Liver (tissue), 9 donors: ENCODE measurements around the gene TEX264. TPM values are rescaled to one million over a fixed set of nuclear protein-coding genes. Genes with fewer than 3 reads are reported as not detected.

Experiments
- DNase-seq: peaks from one replicate; pipeline ENCODE4 v3.0.0-alpha.2; 2017; ENCODE audit warnings: low spot score
- H3K27ac ChIP-seq, 2 donors: one replicate each; pipeline ENCODE4 v1.7.0; 2013; ENCODE audit warnings: inconsistent platforms in 2 of 2, low read length in 2 of 2, control low read depth in 1 of 2, low read depth in 1 of 2, mild to moderate bottlenecking in 1 of 2
- H3K27me3 ChIP-seq, 4 donors: one replicate each; pipeline versions ENCODE4 v1.6.1 to v1.7.0; 2013; ENCODE audit warnings: low read length in 3 of 4, inconsistent platforms in 1 of 4, mild to moderate bottlenecking in 1 of 4, moderate library complexity in 1 of 4; ENCODE audit not compliant: control insufficient read depth in 4 of 4, insufficient read depth in 4 of 4
- H3K36me3 ChIP-seq, 4 donors: one replicate each; pipeline versions ENCODE4 v1.6.1 to v1.7.0; 2013; ENCODE audit warnings: low read length in 3 of 4, mild to moderate bottlenecking in 3 of 4, low read depth in 1 of 4, moderate library complexity in 1 of 4; ENCODE audit not compliant: control insufficient read depth in 4 of 4, insufficient read depth in 3 of 4
- H3K4me1 ChIP-seq, 4 donors: one replicate each; pipeline versions ENCODE4 v1.6.1 to v1.7.0; 2013; ENCODE audit warnings: low read length in 3 of 4, mild to moderate bottlenecking in 3 of 4, moderate library complexity in 1 of 4; ENCODE audit not compliant: control insufficient read depth in 4 of 4, insufficient read depth in 4 of 4
- H3K4me3 ChIP-seq, 3 donors: one replicate each; pipeline versions ENCODE4 v1.6.1 to v1.7.0; 2013; ENCODE audit warnings: low read length in 3 of 3, control low read depth in 1 of 3, low read depth in 1 of 3, mild to moderate bottlenecking in 1 of 3
- H3K9ac ChIP-seq, 2 donors: one replicate each; pipeline ENCODE4 v1.7.0; 2013; ENCODE audit warnings: low read length in 2 of 2, mild to moderate bottlenecking in 2 of 2, moderate library complexity in 2 of 2, control low read depth in 1 of 2, low read depth in 1 of 2
- H3K9me3 ChIP-seq, 4 donors: one replicate each; pipeline versions ENCODE4 v1.6.1 to v1.7.0; 2013; ENCODE audit warnings: low read length in 3 of 4; ENCODE audit not compliant: control insufficient read depth in 4 of 4
- FOXA1 ChIP-seq: IDR thresholded peaks from 2 replicates; pipeline ENCODE4 v1.6.1; 2016; ENCODE audit warnings: antibody characterized with exemption
- FOXA2 ChIP-seq: IDR thresholded peaks from 2 replicates; pipeline ENCODE4 v1.6.1; 2016; ENCODE audit warnings: antibody characterized with exemption
- GABPA ChIP-seq, 2 donors: IDR thresholded peaks in 1 of 2; conservative IDR thresholded peaks in 1 of 2; 2 replicates each; pipeline ENCODE4 v1.6.1; 2016; ENCODE audit warnings: antibody characterized with exemption in 2 of 2, mild to moderate bottlenecking in 1 of 2, moderate library complexity in 1 of 2
- HNF4A ChIP-seq, 2 donors: conservative IDR thresholded peaks; 2 replicates each; pipeline ENCODE4 v1.6.1; 2016; ENCODE audit warnings: antibody characterized with exemption in 2 of 2, mild to moderate bottlenecking in 2 of 2
- HNF4G ChIP-seq: IDR thresholded peaks from 2 replicates; pipeline ENCODE4 v1.6.1; 2016; ENCODE audit warnings: antibody characterized with exemption
- RAD21 ChIP-seq, 2 donors: IDR thresholded peaks; 2 replicates each; pipeline ENCODE4 v1.6.1; 2016; ENCODE audit warnings: antibody characterized with exemption in 2 of 2, mild to moderate bottlenecking in 2 of 2
- RXRA ChIP-seq, 2 donors: IDR thresholded peaks; 2 replicates each; pipeline ENCODE4 v1.6.1; 2017 to 2018; ENCODE audit warnings: antibody characterized with exemption in 2 of 2, mild to moderate bottlenecking in 1 of 2
- SP1 ChIP-seq: IDR thresholded peaks from 2 replicates; pipeline ENCODE4 v1.6.1; 2018; ENCODE audit warnings: antibody characterized with exemption, mild to moderate bottlenecking
- TAF1 ChIP-seq: conservative IDR thresholded peaks from 2 replicates; pipeline ENCODE4 v1.6.1; 2016; ENCODE audit warnings: antibody characterized with exemption, mild to moderate bottlenecking
- YY1 ChIP-seq: IDR thresholded peaks from 2 replicates; pipeline ENCODE4 v1.6.1; 2016; ENCODE audit warnings: antibody characterized with exemption, mild to moderate bottlenecking
- WGBS: extraction: QIAGEN DNeasy Blood & Tissue Kit; methylation state at CpG from one replicate; pipeline ENCODE4 v1.1.7; 2013; 5-methylcytosine and 5-hydroxymethylcytosine counted together
- polyA plus RNA-seq, 2 donors: library from polyadenylated mRNA; stranded (reverse) in 1 of 2; unstranded in 1 of 2; fragments of 200-250 nt in 1 of 2; fragments of >200 nt in 1 of 2; fragmentation: Nextera tagmentation in 1 of 2; extraction: Ambion mirVana in 1 of 2; gene quantifications; one replicate each; pipeline versions ENCODE4 v1.2.1 to v1.2.3, GENCODE V29; 2013 to 2015
- total RNA-seq, 2 donors: library from RNA; depleted of rRNA; stranded (reverse); fragments of >200 nt; gene quantifications; one replicate each; pipeline ENCODE4 v1.2.3, GENCODE V29; 2014
- TF ChIP-seq, protein P1 (sequence below): IDR thresholded peaks from 2 replicates; pipeline ENCODE4 v1.6.1; 2016; ENCODE audit warnings: antibody characterized with exemption
- TF ChIP-seq, protein P2 (sequence below): fragments of 150-350 bp; IDR thresholded peaks from 2 replicates; pipeline ENCODE4 v1.5.1; 2017; ENCODE audit warnings: improper control_type of control experiment, low read depth, low read length; ENCODE audit not compliant: missing input control
- TF ChIP-seq, protein P3 (sequence below): IDR thresholded peaks from 2 replicates; pipeline ENCODE4 v1.6.1; 2016; ENCODE audit warnings: antibody characterized with exemption
- TF ChIP-seq, protein P4 (sequence below): IDR thresholded peaks from 2 replicates; pipeline ENCODE4 v1.6.1; 2016; ENCODE audit warnings: antibody characterized with exemption, mild to moderate bottlenecking
- donor health status: healthy.
- donor health status: healthy.
- donor health status: healthy.
- donor health status: healthy.
- donor health status: healthy.

The TEX264 gene
- total and polyA plus RNA-seq, 4 donors = 21.2 to 48.4 (median 35.6) TPM

DNA sequence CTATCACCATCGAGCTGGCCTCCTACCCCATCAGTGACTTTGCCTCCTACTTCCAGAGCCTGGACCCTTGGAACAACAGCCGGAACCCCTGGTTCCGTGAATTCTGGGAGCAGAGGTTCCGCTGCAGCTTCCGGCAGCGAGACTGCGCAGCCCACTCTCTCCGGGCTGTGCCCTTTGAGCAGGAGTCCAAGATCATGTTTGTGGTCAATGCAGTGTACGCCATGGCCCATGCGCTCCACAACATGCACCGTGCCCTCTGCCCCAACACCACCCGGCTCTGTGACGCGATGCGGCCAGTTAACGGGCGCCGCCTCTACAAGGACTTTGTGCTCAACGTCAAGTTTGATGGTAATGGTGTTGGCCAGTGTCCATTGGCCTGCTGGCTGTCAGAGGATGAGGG lies 41.9 kb downstream of the TEX264 start:
- Histone ChIP-seq H3K4me1 (no peaks in the 10 kb centered on the region), H3K36me3 (no peaks in the 10 kb centered on the region), H3K4me3 (no peak overlapping the region), H3K27me3 (no peaks in the 10 kb centered on the region), H3K9me3 (no peaks in the 10 kb centered on the region), H3K27ac (no peak overlapping the region), H3K9ac (no peak overlapping the region)
- TF ChIP-seq, protein P1, sequence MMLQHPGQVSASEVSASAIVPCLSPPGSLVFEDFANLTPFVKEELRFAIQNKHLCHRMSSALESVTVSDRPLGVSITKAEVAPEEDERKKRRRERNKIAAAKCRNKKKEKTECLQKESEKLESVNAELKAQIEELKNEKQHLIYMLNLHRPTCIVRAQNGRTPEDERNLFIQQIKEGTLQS = no peak
- TF ChIP-seq RXRA (IDR thresholded peaks at IDR 0.05) (no peak), GABPA (IDR thresholded peaks at IDR 0.05 in 1 of 2, conservative IDR thresholded peaks at IDR 0.05 in 1 of 2) (no peak), RAD21 (IDR thresholded peaks at IDR 0.05) (no peak), TAF1 (no peak), HNF4G (no peak), HNF4A (conservative IDR thresholded peaks at IDR 0.05) (no peak), YY1 (no peak), FOXA2 (no peak), SP1 (no peak)
- TF ChIP-seq, protein P2, sequence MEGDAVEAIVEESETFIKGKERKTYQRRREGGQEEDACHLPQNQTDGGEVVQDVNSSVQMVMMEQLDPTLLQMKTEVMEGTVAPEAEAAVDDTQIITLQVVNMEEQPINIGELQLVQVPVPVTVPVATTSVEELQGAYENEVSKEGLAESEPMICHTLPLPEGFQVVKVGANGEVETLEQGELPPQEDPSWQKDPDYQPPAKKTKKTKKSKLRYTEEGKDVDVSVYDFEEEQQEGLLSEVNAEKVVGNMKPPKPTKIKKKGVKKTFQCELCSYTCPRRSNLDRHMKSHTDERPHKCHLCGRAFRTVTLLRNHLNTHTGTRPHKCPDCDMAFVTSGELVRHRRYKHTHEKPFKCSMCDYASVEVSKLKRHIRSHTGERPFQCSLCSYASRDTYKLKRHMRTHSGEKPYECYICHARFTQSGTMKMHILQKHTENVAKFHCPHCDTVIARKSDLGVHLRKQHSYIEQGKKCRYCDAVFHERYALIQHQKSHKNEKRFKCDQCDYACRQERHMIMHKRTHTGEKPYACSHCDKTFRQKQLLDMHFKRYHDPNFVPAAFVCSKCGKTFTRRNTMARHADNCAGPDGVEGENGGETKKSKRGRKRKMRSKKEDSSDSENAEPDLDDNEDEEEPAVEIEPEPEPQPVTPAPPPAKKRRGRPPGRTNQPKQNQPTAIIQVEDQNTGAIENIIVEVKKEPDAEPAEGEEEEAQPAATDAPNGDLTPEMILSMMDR = no peak
- TF ChIP-seq, protein P3, sequence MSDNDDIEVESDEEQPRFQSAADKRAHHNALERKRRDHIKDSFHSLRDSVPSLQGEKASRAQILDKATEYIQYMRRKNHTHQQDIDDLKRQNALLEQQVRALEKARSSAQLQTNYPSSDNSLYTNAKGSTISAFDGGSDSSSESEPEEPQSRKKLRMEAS = no peak
- TF ChIP-seq, protein P4, sequence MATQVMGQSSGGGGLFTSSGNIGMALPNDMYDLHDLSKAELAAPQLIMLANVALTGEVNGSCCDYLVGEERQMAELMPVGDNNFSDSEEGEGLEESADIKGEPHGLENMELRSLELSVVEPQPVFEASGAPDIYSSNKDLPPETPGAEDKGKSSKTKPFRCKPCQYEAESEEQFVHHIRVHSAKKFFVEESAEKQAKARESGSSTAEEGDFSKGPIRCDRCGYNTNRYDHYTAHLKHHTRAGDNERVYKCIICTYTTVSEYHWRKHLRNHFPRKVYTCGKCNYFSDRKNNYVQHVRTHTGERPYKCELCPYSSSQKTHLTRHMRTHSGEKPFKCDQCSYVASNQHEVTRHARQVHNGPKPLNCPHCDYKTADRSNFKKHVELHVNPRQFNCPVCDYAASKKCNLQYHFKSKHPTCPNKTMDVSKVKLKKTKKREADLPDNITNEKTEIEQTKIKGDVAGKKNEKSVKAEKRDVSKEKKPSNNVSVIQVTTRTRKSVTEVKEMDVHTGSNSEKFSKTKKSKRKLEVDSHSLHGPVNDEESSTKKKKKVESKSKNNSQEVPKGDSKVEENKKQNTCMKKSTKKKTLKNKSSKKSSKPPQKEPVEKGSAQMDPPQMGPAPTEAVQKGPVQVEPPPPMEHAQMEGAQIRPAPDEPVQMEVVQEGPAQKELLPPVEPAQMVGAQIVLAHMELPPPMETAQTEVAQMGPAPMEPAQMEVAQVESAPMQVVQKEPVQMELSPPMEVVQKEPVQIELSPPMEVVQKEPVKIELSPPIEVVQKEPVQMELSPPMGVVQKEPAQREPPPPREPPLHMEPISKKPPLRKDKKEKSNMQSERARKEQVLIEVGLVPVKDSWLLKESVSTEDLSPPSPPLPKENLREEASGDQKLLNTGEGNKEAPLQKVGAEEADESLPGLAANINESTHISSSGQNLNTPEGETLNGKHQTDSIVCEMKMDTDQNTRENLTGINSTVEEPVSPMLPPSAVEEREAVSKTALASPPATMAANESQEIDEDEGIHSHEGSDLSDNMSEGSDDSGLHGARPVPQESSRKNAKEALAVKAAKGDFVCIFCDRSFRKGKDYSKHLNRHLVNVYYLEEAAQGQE = no peak
- peak; percentile 10 for DNase-seq
- 93% methylated on average over 19 of the region's 19 CpGs for WGBS

DNA sequence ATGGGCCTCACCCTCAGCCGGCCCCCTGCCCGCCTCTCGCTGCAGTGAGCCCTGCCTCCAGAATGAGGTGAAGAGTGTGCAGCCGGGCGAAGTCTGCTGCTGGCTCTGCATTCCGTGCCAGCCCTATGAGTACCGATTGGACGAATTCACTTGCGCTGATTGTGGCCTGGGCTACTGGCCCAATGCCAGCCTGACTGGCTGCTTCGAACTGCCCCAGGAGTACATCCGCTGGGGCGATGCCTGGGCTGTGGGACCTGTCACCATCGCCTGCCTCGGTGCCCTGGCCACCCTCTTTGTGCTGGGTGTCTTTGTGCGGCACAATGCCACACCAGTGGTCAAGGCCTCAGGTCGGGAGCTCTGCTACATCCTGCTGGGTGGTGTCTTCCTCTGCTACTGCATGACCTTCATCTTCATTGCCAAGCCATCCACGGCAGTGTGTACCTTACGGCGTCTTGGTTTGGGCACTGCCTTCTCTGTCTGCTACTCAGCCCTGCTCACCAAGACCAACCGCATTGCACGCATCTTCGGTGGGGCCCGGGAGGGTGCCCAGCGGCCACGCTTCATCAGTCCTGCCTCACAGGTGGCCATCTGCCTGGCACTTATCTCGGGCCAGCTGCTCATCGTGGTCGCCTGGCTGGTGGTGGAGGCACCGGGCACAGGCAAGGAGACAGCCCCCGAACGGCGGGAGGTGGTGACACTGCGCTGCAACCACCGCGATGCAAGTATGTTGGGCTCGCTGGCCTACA lies 44.4 kb downstream of the TEX264 start:
- Histone ChIP-seq H3K36me3 (no peaks in the 10 kb centered on the region), H3K4me1 (no peaks in the 10 kb centered on the region), H3K9ac (no peak overlapping the region), H3K9me3 (no peaks in the 10 kb centered on the region), H3K27ac (no peak overlapping the region), H3K27me3 (no peaks in the 10 kb centered on the region), H3K4me3 (no peak overlapping the region)
- DNase-seq = no peak
- 93% methylated on average over 36 of the region's 36 CpGs for WGBS
- TF ChIP-seq TAF1 (no peak), HNF4A (conservative IDR thresholded peaks at IDR 0.05) (no peak), FOXA2 (no peak), FOXA1 (no peak), SP1 (no peak)
- TF ChIP-seq, protein P1 = no peak
